Mammary epithelial cell (primary cell): ENCODE results near the gene TBC1D22A.

Source experiments
- EZH2 ChIP-seq: IDR thresholded peaks from 2 replicates; pipeline ENCODE4 v1.6.1; 2012; ENCODE audit warnings: low read length, inconsistent platforms, borderline replicate concordance
- TF ChIP-seq, protein P1 (sequence below), 2 donors: IDR thresholded peaks in 1 of 2; conservative IDR thresholded peaks in 1 of 2; 2 replicates each; pipeline ENCODE4 v1.5.1; 2011 to 2012; ENCODE audit warnings: inconsistent platforms in 2 of 2, low read length in 2 of 2, mild to moderate bottlenecking in 2 of 2, control low read depth in 1 of 2, low read depth in 1 of 2; ENCODE audit not compliant: insufficient read depth in 1 of 2; ENCODE audit errors: extremely low read depth in 1 of 2

DNA sequence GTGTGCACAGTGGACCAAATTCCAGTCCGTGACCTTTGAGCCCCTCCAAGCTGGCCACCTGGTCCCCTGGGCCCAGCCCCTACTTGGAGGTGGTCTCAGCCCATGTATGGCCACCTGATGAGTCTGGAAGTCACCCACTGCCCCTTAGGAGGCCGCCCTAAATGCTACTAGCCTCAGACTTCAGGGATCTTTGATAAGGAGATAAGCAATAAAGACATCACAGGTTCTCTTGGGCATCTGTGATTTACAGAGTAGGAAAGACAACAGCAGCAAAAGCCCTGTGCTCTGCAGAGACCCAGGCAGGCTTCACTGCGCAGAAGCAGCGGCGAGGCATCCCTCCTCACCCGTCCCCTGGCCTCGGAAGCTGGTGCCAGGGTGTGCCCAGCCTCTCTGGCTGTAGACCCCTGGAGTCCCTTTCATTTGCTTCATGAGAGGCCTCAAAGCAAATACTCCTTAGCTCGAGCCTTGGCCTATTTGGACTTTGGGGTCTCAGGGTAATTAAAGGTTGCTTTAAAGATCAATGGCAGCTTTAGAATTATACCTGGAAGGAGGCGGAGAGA is 360.1 kb downstream of the TBC1D22A start:
- TF ChIP-seq, protein P1, sequence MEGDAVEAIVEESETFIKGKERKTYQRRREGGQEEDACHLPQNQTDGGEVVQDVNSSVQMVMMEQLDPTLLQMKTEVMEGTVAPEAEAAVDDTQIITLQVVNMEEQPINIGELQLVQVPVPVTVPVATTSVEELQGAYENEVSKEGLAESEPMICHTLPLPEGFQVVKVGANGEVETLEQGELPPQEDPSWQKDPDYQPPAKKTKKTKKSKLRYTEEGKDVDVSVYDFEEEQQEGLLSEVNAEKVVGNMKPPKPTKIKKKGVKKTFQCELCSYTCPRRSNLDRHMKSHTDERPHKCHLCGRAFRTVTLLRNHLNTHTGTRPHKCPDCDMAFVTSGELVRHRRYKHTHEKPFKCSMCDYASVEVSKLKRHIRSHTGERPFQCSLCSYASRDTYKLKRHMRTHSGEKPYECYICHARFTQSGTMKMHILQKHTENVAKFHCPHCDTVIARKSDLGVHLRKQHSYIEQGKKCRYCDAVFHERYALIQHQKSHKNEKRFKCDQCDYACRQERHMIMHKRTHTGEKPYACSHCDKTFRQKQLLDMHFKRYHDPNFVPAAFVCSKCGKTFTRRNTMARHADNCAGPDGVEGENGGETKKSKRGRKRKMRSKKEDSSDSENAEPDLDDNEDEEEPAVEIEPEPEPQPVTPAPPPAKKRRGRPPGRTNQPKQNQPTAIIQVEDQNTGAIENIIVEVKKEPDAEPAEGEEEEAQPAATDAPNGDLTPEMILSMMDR (conservative IDR thresholded peaks at IDR 0.05 in 1 of 2, IDR thresholded peaks at IDR 0.05 in 1 of 2; ENCODE audit: extremely low read depth in 1 of 2, insufficient read depth in 1 of 2, low read depth in 1 of 2, low read length in 2 of 2), result no peak
- no peak for TF ChIP-seq EZH2
